BLaER1 (cell line): ENCODE measurements around the gene CDH4.
A peak's percentile ranks its signal among the peaks of the same experiment; 100 is the strongest.

Source experiments
- H3K27ac ChIP-seq: shearing (Covaris generic); formaldehyde crosslinking; 2 replicates; pipeline ENCODE4 v1.8.1; 2022
- H3K27me3 ChIP-seq: shearing (Covaris generic); formaldehyde crosslinking; 2 replicates; pipeline ENCODE4 v1.8.1; 2022
- H3K36me3 ChIP-seq: shearing (Covaris generic); formaldehyde crosslinking; 2 replicates; pipeline ENCODE4 v1.8.1; 2022
- H3K4me1 ChIP-seq: shearing (Covaris generic); formaldehyde crosslinking; 2 replicates; pipeline ENCODE4 v1.8.1; 2022
- H3K4me2 ChIP-seq: shearing (Covaris generic); formaldehyde crosslinking; 2 replicates; pipeline ENCODE4 v1.8.1; 2022
- H3K4me3 ChIP-seq: shearing (Covaris generic); formaldehyde crosslinking; 2 replicates; pipeline ENCODE4 v1.8.1; 2022
- H3K9ac ChIP-seq: shearing (Covaris generic); formaldehyde crosslinking; 2 replicates; pipeline ENCODE4 v1.8.1; 2022
- H3K9me3 ChIP-seq: shearing (Covaris generic); formaldehyde crosslinking; 2 replicates; pipeline ENCODE4 v1.8.1; 2022
- H4K20me1 ChIP-seq: shearing (Covaris generic); formaldehyde crosslinking; 2 replicates; pipeline ENCODE4 v1.8.1; 2022
- Cebpa-rat ChIP-seq: shearing (Covaris generic); IDR thresholded peaks from 2 replicates; pipeline ENCODE4 v1.8.1; 2022

CDH4 gene

DNA sequence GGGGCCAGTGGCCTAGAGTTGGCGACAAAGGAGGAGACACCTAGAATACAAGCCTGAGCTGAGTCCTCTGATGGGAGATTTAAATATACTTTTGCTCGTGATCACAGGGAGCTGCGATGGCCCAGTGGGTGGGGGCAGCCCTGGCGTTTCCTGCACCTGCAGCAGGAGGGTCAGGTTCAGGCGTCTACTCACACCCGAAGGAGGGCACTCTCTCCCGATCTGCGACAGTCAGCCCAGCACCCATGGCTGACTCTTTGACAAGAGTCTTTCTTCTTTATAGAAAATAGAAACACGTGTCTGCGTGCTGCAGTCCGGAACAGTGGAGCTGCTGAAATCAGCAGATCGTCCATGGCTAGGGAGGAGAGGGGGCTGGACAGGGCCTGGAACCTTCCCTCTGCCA, 338.2 kb downstream of the CDH4 start:
- no peaks in the 10 kb centered on the region for H3K27me3 ChIP-seq
- 0 out of 2 replicates have a peak overlapping the region, but pooled peaks have one; percentile 20 for H3K27ac ChIP-seq
- no peak overlapping the region for H3K9ac ChIP-seq
- H3K36me3 ChIP-seq: no peaks in the 10 kb centered on the region; the same call in 1 of the 2 replicates
- H3K4me2 ChIP-seq: peak overlapping the region; percentile 78
- peaks cover 53% of the 10 kb centered on the region for H3K4me1 ChIP-seq
- peaks cover 32% of the 10 kb centered on the region for H3K9me3 ChIP-seq
- no peak for TF ChIP-seq Cebpa-rat
- H4K20me1 ChIP-seq: no peaks in the 10 kb centered on the region
- H3K4me3 ChIP-seq: peak overlapping the region; percentile 31; the same call in 1 of the 2 replicates

DNA sequence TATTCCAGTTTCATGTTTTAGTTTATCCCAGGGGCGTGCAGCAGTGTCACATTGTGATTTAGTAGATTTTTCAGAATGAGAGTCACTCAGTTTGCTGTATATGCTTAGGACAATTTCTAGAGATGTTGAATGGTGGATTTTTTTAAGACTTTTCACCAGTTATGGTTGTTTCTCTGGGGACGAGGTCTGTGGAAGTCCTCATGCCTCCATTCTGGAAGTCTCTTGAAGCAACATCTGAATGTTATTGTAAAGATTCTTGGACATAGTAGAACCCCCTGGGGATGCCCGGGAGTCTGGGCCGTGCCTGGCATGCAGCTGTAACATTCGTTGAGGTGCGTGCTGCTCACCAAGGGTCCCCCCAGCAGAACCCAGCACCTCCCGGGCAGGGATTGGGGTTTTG, 341.5 kb downstream of the CDH4 start:
- Histone ChIP-seq H3K27ac (no peak overlapping the region), H3K9me3 (peaks cover 51% of the 10 kb centered on the region), H4K20me1 (no peaks in the 10 kb centered on the region), H3K36me3 (peaks cover 5% of the 10 kb centered on the region; the same call in 1 of the 2 replicates), H3K4me1 (peaks cover 40% of the 10 kb centered on the region), H3K4me3 (no peak overlapping the region), H3K9ac (no peak overlapping the region), H3K4me2 (no peak overlapping the region), H3K27me3 (no peaks in the 10 kb centered on the region)
- TF ChIP-seq Cebpa-rat: no peak

DNA sequence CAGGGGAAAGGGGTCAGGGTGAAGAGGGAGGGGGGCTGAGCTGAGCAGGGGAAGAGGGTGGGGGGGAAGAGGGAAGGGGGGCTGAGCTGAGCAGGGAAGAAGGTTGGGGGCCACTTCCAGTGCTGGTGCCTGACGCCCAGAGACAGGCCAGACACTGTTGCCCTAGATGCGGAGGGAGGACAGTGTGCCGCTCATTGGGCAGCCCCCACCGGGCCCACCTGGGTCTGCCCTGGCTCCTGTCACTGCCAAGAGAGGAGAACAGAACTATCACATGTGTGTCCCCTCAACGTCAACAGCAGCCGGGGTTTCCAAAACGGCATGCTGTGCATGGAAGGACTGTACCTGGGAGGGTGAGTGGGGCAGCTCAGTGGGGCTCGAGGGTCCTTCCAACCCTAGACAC, 342.1 kb downstream of the CDH4 start:
- peaks cover 5% of the 10 kb centered on the region; the same call in 1 of the 2 replicates for H3K36me3 ChIP-seq
- H4K20me1 ChIP-seq: no peaks in the 10 kb centered on the region
- H3K9ac ChIP-seq: no peak overlapping the region
- no peak overlapping the region for H3K27ac ChIP-seq
- peaks cover 51% of the 10 kb centered on the region for H3K9me3 ChIP-seq
- no peaks in the 10 kb centered on the region for H3K27me3 ChIP-seq
- peaks cover 37% of the 10 kb centered on the region for H3K4me1 ChIP-seq
- no peak overlapping the region for H3K4me2 ChIP-seq
- TF ChIP-seq Cebpa-rat: no peak
- H3K4me3 ChIP-seq: no peak overlapping the region

DNA sequence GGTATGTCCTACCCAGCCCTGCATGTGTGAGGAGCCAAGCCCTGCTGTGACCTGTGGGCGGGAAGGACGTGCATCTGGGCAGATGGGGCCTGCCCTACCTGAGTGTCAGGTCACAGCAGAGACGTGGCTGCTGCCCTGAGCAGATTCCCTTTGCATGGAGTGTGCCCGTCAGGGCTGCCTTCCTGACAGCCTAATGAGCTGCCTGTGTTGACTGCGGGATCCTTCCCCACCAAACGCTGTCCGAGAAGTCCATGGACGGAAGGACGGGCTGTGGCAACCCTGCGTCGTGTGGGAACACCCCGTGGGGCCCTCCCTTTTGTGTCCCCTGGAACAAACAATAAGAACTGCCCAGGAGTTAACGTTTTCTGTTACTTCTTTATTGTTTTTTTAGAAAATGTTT, 343.2 kb downstream of the CDH4 start:
- Histone ChIP-seq H3K36me3 (peaks cover 5% of the 10 kb centered on the region; the same call in 1 of the 2 replicates), H3K4me3 (no peak overlapping the region), H3K27ac (no peak overlapping the region), H3K4me2 (no peak overlapping the region), H4K20me1 (no peaks in the 10 kb centered on the region), H3K9ac (no peak overlapping the region), H3K27me3 (no peaks in the 10 kb centered on the region), H3K4me1 (peaks cover 37% of the 10 kb centered on the region), H3K9me3 (peaks cover 51% of the 10 kb centered on the region)
- TF ChIP-seq Cebpa-rat: no peak

DNA sequence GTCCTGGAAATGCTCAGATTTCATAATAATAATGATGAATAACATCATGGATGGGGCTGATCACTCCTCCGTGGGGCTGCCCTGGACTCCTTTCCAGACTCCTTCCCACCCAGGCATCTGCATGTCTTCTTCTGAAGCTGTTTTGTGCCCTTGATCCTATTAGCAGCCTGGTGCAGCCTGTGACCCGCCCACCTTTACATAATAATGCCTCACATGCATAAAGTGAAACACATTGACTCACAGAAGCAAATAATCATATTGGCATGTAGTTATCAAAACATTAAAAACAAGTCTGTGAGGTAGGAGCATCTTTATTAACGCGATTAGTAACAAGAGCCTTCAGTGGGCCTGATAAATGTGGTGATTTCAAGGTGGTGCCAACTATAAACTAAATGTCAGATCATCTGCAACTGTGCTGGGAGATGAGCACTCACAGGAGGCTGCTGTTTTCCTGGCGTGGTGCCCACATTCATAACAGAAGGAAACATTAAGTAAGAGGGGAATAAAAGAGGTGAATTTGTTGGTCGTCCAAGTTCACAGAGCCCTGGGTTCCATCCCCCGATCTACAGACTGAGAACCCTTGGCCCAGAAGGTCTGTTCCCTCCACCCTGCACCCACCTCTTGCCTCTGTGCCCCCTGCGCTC, 344.7 kb downstream of the CDH4 start:
- no peaks in the 10 kb centered on the region for H3K27me3 ChIP-seq
- H3K9ac ChIP-seq: no peak overlapping the region
- H3K9me3 ChIP-seq: peaks cover 38% of the 10 kb centered on the region
- peaks cover 5% of the 10 kb centered on the region; the same call in 1 of the 2 replicates for H3K36me3 ChIP-seq
- H3K4me1 ChIP-seq: peaks cover 31% of the 10 kb centered on the region
- H3K27ac ChIP-seq: no peak overlapping the region
- TF ChIP-seq Cebpa-rat: no peak
- no peaks in the 10 kb centered on the region for H4K20me1 ChIP-seq
- no peak overlapping the region for H3K4me3 ChIP-seq
- peak overlapping the region; percentile 37 for H3K4me2 ChIP-seq

DNA sequence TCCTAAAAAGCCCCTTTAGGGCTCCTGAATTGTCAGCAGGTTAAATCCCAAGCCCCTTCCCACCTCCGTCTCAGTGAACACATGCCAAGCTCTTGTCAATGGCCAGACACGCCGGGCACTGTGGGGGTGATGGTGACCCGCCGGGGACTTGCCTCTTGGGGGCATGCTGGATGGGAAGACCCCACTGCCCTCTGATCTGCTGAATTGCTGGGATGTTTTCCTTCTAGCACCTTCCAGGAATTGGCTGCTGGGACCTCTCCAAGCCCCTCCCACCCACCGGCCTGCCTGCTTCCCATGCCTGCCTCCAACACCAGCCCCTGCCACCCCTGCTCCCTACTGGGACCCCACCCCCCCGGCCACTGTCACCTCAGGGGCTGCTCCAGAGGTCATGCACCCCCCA, 345.9 kb downstream of the CDH4 start:
- no peak for TF ChIP-seq Cebpa-rat

DNA sequence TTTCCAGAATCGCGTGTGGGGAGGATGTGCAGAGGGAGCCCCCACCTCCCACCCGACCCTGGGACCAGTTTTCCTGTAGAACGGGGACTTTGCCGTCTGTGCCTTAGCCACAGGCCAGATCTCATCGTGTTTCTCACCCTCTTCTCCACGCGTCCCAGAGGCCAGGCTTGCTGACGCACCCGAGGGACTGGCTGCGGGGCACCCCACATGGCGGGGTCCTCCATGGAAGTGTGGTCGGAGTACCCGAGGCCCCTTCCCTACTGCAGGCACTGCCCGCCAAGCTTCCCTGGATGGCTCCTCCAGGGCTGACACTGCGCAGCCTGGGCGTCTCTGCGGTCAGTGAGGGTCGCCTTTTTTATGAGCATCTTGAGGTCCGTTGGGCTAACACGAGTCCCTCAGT, 346.5 kb downstream of the CDH4 start:
- no peak for TF ChIP-seq Cebpa-rat
- no peaks in the 10 kb centered on the region for H3K27me3 ChIP-seq

More for the DNA sequence above, 345.9 kb downstream of the CDH4 start:
- Histone ChIP-seq H3K4me1 (peaks cover 31% of the 10 kb centered on the region), H3K36me3 (0 out of 2 replicates have a peak, but pooled peaks cover 5% of the 10 kb centered on the region), H3K4me3 (no peak overlapping the region), H3K4me2 (peak overlapping the region; percentile 37), H3K27me3 (no peaks in the 10 kb centered on the region), H4K20me1 (no peaks in the 10 kb centered on the region), H3K9ac (no peak overlapping the region), H3K27ac (no peak overlapping the region), H3K9me3 (peaks cover 31% of the 10 kb centered on the region)

DNA sequence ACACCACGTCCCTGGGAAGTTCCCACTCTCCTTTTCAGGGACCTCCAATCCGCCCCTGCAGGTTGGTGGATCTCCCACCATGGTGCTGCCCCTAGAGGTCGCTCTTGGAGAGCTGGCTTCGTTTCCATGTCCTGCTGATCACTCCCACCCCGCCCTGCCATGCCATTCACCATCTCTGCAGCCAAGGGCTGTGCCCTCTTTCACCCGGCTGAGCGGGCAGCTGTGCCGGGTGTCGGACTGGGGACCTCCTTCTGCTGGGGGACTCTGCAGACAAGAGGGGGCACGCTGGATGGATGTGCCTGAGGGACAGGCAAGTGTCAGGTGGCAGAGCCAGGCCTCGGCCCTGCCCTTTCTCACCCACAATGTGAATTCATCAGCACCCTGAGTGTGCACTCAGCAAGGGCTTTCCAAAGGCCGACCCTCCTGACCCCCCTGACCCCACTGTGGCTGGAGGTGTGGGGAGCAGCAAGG, 347.0 kb downstream of the CDH4 start:
- H3K4me3 ChIP-seq: no peak overlapping the region
- H3K4me2 ChIP-seq: peak overlapping the region; percentile 27
- peaks cover 37% of the 10 kb centered on the region for H3K9me3 ChIP-seq
- H3K27me3 ChIP-seq: no peaks in the 10 kb centered on the region
- H4K20me1 ChIP-seq: no peaks in the 10 kb centered on the region
- no peak overlapping the region for H3K27ac ChIP-seq
- no peak for TF ChIP-seq Cebpa-rat
- H3K4me1 ChIP-seq: peaks cover 31% of the 10 kb centered on the region
- H3K36me3 ChIP-seq: 0 out of 2 replicates have a peak, but pooled peaks cover 5% of the 10 kb centered on the region
- H3K9ac ChIP-seq: no peak overlapping the region

More for the DNA sequence above, 346.5 kb downstream of the CDH4 start:
- Histone ChIP-seq H3K4me1 (peaks cover 31% of the 10 kb centered on the region), H3K9ac (no peak overlapping the region), H4K20me1 (no peaks in the 10 kb centered on the region), H3K9me3 (peaks cover 32% of the 10 kb centered on the region), H3K4me2 (no peak overlapping the region), H3K27ac (no peak overlapping the region), H3K4me3 (no peak overlapping the region), H3K36me3 (0 out of 2 replicates have a peak, but pooled peaks cover 5% of the 10 kb centered on the region)

DNA sequence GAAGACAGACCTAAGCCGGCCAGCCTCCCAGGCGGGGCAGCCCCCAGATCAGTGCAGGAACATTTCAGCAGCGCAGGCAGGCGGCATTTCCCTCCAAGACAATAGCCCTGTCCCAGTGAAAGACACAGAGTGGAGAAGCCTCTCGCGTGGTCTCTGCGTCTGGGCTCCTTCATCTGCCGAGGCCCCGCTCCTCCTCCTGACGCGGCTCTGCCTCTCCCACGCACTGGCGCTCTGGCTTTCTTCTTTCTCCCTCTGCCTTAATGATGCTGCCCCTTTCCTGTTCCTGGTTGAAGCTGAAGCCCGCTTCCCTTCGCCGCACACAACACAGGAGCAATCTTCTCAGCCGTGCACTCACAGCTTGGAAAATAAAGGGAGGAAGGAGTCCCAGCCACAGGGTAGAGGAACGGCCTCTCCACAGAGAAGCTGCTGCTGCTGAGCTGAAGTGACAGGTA, 347.5 kb downstream of the CDH4 start:
- H3K36me3 ChIP-seq: 0 out of 2 replicates have a peak, but pooled peaks cover 5% of the 10 kb centered on the region
- no peaks in the 10 kb centered on the region for H3K27me3 ChIP-seq
- peaks cover 31% of the 10 kb centered on the region for H3K4me1 ChIP-seq
- no peak for TF ChIP-seq Cebpa-rat
- no peak overlapping the region for H3K27ac ChIP-seq
- H3K4me3 ChIP-seq: no peak overlapping the region
- H3K4me2 ChIP-seq: peak overlapping the region; percentile 27
- H4K20me1 ChIP-seq: no peaks in the 10 kb centered on the region
- H3K9me3 ChIP-seq: peaks cover 38% of the 10 kb centered on the region
- H3K9ac ChIP-seq: no peak overlapping the region

DNA sequence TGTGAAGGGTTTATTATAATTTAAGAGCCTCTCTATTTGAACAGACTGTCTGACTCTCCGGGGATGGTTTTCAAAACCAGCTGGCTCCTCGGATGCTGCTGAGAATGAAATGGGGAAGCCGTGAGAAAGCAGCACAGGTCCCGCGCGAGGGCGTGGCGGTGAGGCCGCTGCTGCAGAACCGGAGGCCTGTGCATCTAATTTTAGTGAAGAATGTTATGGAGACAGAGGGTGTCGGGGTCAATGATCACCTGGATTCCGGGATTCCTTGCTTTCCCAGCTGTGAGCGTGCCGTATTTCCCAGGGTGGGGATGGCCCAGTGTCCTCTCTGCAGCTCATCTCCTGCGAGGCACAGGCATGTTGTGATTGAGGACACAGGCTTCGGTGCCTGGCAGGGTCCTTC, 348.0 kb downstream of the CDH4 start:
- H3K4me3 ChIP-seq: no peak overlapping the region
- peak overlapping the region; percentile 27; the same call in 1 of the 2 replicates for H3K4me2 ChIP-seq

More for the DNA sequence above, 348.0 kb downstream of the CDH4 start:
- Histone ChIP-seq H3K27ac (no peak overlapping the region), H3K9ac (no peak overlapping the region), H3K27me3 (no peaks in the 10 kb centered on the region), H3K4me1 (peaks cover 31% of the 10 kb centered on the region), H3K36me3 (0 out of 2 replicates have a peak, but pooled peaks cover 5% of the 10 kb centered on the region), H4K20me1 (no peaks in the 10 kb centered on the region), H3K9me3 (peaks cover 37% of the 10 kb centered on the region)
- no peak for TF ChIP-seq Cebpa-rat
